SK-N-SH (cell line): ENCODE data around the gene TMCC3. TPM values are rescaled to one million over a fixed set of nuclear protein-coding genes. Genes with fewer than 3 reads are reported as not detected.

Source experiments
- CTCF ChIA-PET: fragments of 300-600, 350-600 bp; formaldehyde crosslinking; extraction: SDS; loops from one replicate; lab custom pipeline; 2021; lab: Yijun Ruan, JAX
- POLR2A ChIA-PET: fragments of 350-600 bp; sonication (Branson Sonifier 250); formaldehyde crosslinking; extraction: SDS; loops from one replicate; lab custom pipeline; 2020; ENCODE audit warnings: antibody characterized with exemption, inconsistent platforms; lab: Yijun Ruan, JAX
- DNase-seq: peaks from one replicate; pipeline ENCODE4 v3.0.0; 2012
- H2AFZ ChIP-seq: fragments of 200-600 bp; sonication (generic); 2 replicates; pipeline ENCODE4 v1.8.1; 2016; ENCODE audit warnings: antibody characterized with exemption, mild to moderate bottlenecking, low read depth
- H3F3A ChIP-seq: fragments of 200-600 bp; sonication (generic); replicated peaks from 2 replicates; pipeline ENCODE3; 2016; ENCODE audit warnings: antibody characterized with exemption, mild to moderate bottlenecking; ENCODE audit not compliant: insufficient read depth
- H3K27ac ChIP-seq, 2 experiments: fragments of 200-500 bp in 1 of 2; fragments of 200-600 bp in 1 of 2; sonication (Bioruptor generic) in 1 of 2; sonication (generic), shearing (Covaris generic) in 1 of 2; 2 replicates each; pipeline versions ENCODE4 v1.5.1 to v1.6.1; 2014 to 2016; ENCODE audit warnings: low read depth in 2 of 2, inconsistent platforms in 1 of 2, low read length in 1 of 2, mild to moderate bottlenecking in 1 of 2, mixed read lengths in 1 of 2
- H3K27me3 ChIP-seq: fragments of 200-600 bp; sonication (generic), shearing (Covaris generic); 2 replicates; pipeline ENCODE4 v1.6.1; 2016; ENCODE audit warnings: mixed run types; ENCODE audit not compliant: insufficient read depth
- H3K36me3 ChIP-seq, 2 experiments: fragments of 200-500 bp in 1 of 2; fragments of 200-600 bp in 1 of 2; sonication (Bioruptor generic) in 1 of 2; sonication (generic) in 1 of 2; replicated peaks in 1 of 2; 2 replicates each; pipeline versions ENCODE3 to v1.5.1; 2014 to 2016; ENCODE audit warnings: low read length in 1 of 2, mild to moderate bottlenecking in 1 of 2; ENCODE audit not compliant: insufficient read depth in 2 of 2, control insufficient read depth in 1 of 2
- H3K4me1 ChIP-seq, 2 experiments: fragments of 200-500 bp in 1 of 2; fragments of 200-600 bp in 1 of 2; sonication (Bioruptor generic) in 1 of 2; sonication (generic), shearing (Covaris generic) in 1 of 2; 2 replicates each; pipeline versions ENCODE4 v1.5.1 to v1.6.1; 2014 to 2016; ENCODE audit warnings: low read depth in 1 of 2, low read length in 1 of 2, mixed run types in 1 of 2; ENCODE audit not compliant: insufficient read depth in 2 of 2, control insufficient read depth in 1 of 2
- H3K4me2 ChIP-seq: fragments of 200-600 bp; sonication (generic), shearing (Covaris generic); 2 replicates; pipeline ENCODE4 v1.6.1; 2017; ENCODE audit warnings: mixed run types
- H3K4me3 ChIP-seq, 2 experiments: fragments of 200-500 bp in 1 of 2; fragments of 200-600 bp in 1 of 2; sonication (Bioruptor generic) in 1 of 2; sonication (generic), shearing (Covaris generic) in 1 of 2; 2 replicates each; pipeline versions ENCODE4 v1.5.1 to v1.8.1; 2014 to 2016; ENCODE audit warnings: low read depth in 2 of 2, inconsistent platforms in 1 of 2, low read length in 1 of 2, mild to moderate bottlenecking in 1 of 2, mixed read lengths in 1 of 2, moderate library complexity in 1 of 2
- H3K79me2 ChIP-seq: fragments of 200-600 bp; sonication (generic); 2 replicates; pipeline ENCODE4 v1.8.1; 2017; ENCODE audit warnings: mild to moderate bottlenecking; ENCODE audit not compliant: insufficient read depth
- H3K9ac ChIP-seq: fragments of 200-600 bp; sonication (generic); 2 replicates; pipeline ENCODE4 v1.6.1; 2017; ENCODE audit warnings: mixed run types
- H3K9me2 ChIP-seq: fragments of 200-600 bp; sonication (generic); 2 replicates; pipeline ENCODE4 v1.6.1; 2017; ENCODE audit warnings: mixed run types
- H3K9me3 ChIP-seq: fragments of 200-600 bp; sonication (generic); 2 replicates; pipeline ENCODE4 v1.6.1; 2017; ENCODE audit warnings: mixed run types, mild to moderate bottlenecking, moderate library complexity
- H4K20me1 ChIP-seq: fragments of 200-600 bp; sonication (generic); 2 replicates; pipeline ENCODE4 v1.6.1; 2017; ENCODE audit warnings: mild to moderate bottlenecking, mixed run types; ENCODE audit not compliant: insufficient read depth
- FOXM1 ChIP-seq: IDR thresholded peaks from 2 replicates; pipeline ENCODE4 v1.4.0; 2012; ENCODE audit warnings: low read depth, mild to moderate bottlenecking
- GABPA ChIP-seq: IDR thresholded peaks from 2 replicates; pipeline ENCODE4 v1.4.0; 2012; ENCODE audit warnings: low read depth, mild to moderate bottlenecking
- MEF2A ChIP-seq: IDR thresholded peaks from 2 replicates; pipeline ENCODE4 v1.4.0; 2012; ENCODE audit warnings: low read depth, borderline replicate concordance
- MXI1 ChIP-seq: IDR thresholded peaks from 2 replicates; pipeline ENCODE4 v1.6.1; 2012; ENCODE audit warnings: mild to moderate bottlenecking, low read depth, low read length, improper control_type of control experiment
- NRF1 ChIP-seq: IDR thresholded peaks from 2 replicates; pipeline ENCODE4 v1.6.1; 2012; ENCODE audit warnings: low read depth, mild to moderate bottlenecking, low read length
- RAD21 ChIP-seq: IDR thresholded peaks from 2 replicates; pipeline ENCODE4 v1.6.1; 2012; ENCODE audit warnings: mild to moderate bottlenecking, low read length
- REST ChIP-seq: IDR thresholded peaks from 2 replicates; pipeline ENCODE4 v1.6.1; 2012; ENCODE audit warnings: mild to moderate bottlenecking, low read depth, low read length, moderate library complexity
- RFX5 ChIP-seq: IDR thresholded peaks from 2 replicates; pipeline ENCODE4 v1.6.1; 2012; ENCODE audit warnings: mild to moderate bottlenecking, improper control_type of control experiment, low read length
- RXRA ChIP-seq: IDR thresholded peaks from 2 replicates; pipeline ENCODE4 v1.4.0; 2012; ENCODE audit warnings: low read depth, mild to moderate bottlenecking, borderline replicate concordance
- TAF1 ChIP-seq: IDR thresholded peaks from 2 replicates; pipeline ENCODE4 v1.6.1; 2012; ENCODE audit warnings: low read depth, mild to moderate bottlenecking, low read length, moderate library complexity, borderline replicate concordance
- TCF12 ChIP-seq: IDR thresholded peaks from 2 replicates; pipeline ENCODE4 v1.4.0; 2012
- TEAD4 ChIP-seq: IDR thresholded peaks from 2 replicates; pipeline ENCODE4 v1.4.0; 2012; ENCODE audit warnings: mild to moderate bottlenecking, borderline replicate concordance; ENCODE audit not compliant: insufficient read depth
- USF1 ChIP-seq: IDR thresholded peaks from 2 replicates; pipeline ENCODE4 v1.4.0; 2012; ENCODE audit warnings: low read depth, borderline replicate concordance
- WGBS: methylation state at CpG from one replicate; pipeline ENCODE4 v1.1.6; 2017; ENCODE audit warnings: low lambda C conversion rate; 5-methylcytosine and 5-hydroxymethylcytosine counted together
- polyA plus RNA-seq, 3 experiments: library from polyadenylated mRNA; depleted of rRNA; stranded (reverse); fragments of >200 nt; gene quantifications; 2 replicates each; pipeline ENCODE4 v1.2.3, GENCODE V29; 2012
- TF ChIP-seq, protein P1 (sequence below): IDR thresholded peaks from 2 replicates; pipeline ENCODE4 v1.4.0; 2012; ENCODE audit warnings: low read depth
- TF ChIP-seq, protein P2 (sequence below): fragments of 200-600 bp; sonication (generic); IDR thresholded peaks from 2 replicates; pipeline ENCODE4 v1.6.1; 2017; ENCODE audit warnings: antibody characterized with exemption, mild to moderate bottlenecking, moderate library complexity

The TMCC3 gene
- polyA plus RNA-seq, 1 of the 3 experiments (the other 2 are of a cell fraction), result 0.53 TPM

GRCh38 chr12:94674051-94674451 lies 23.7 kb upstream of the TMCC3 start:
- ChIA-PET POLR2A (no interaction called here), CTCF (interaction anchor here (1.1 kb wide), 1 partner anchor 10 kb away, joined by 3 read pairs; no protein-coding TSS in a partner anchor)
- Histone ChIP-seq H3K27ac (no peak overlapping the region), H3K4me1 (no peaks in the 10 kb centered on the region; a peak in 1 of 4 replicates), H4K20me1 (no peaks in the 10 kb centered on the region), H3K9me3 (no peaks in the 10 kb centered on the region), H3K4me3 (no peak overlapping the region), H3K79me2 (no peaks in the 10 kb centered on the region), H3F3A (no peaks in the 10 kb centered on the region), H2AFZ (no peak overlapping the region), H3K36me3 (no peaks in the 10 kb centered on the region), H3K4me2 (no peak overlapping the region), H3K9ac (no peak overlapping the region), H3K27me3 (no peaks in the 10 kb centered on the region), H3K9me2 (no peaks in the 10 kb centered on the region)
- no peak for DNase-seq
- no peak for TF ChIP-seq RAD21
- TF ChIP-seq REST, result no peak
- TF ChIP-seq, protein P1, sequence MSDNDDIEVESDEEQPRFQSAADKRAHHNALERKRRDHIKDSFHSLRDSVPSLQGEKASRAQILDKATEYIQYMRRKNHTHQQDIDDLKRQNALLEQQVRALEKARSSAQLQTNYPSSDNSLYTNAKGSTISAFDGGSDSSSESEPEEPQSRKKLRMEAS, result no peak
- no peak for TF ChIP-seq TEAD4
- TF ChIP-seq FOXM1, result no peak
- TF ChIP-seq NRF1, result no peak
- TF ChIP-seq GABPA, result no peak
- TF ChIP-seq TAF1, result no peak
- TF ChIP-seq RXRA, result no peak
- TF ChIP-seq TCF12, result no peak
- no peak for TF ChIP-seq USF1
- TF ChIP-seq RFX5, result no peak
- WGBS, result 18% methylated on average over 2 of the region's 2 CpGs

- H3K9me2 ChIP-seq, result no peaks in the 10 kb centered on the region
- H3K4me2 ChIP-seq, result no peak overlapping the region
- WGBS, result 51% methylated on average over 4 of the region's 4 CpGs
- H3K9ac ChIP-seq, result no peak overlapping the region
- H3F3A ChIP-seq, result no peaks in the 10 kb centered on the region
- no peaks in the 10 kb centered on the region for H3K9me3 ChIP-seq
- ChIA-PET CTCF (interaction anchor here (1.0 to 1.1 kb wide), 2 partner anchors 10 kb away, joined by 3 to 4 read pairs; no protein-coding TSS in a partner anchor), POLR2A (no interaction called here)
- H3K4me3 ChIP-seq, result no peak overlapping the region
- no peaks in the 10 kb centered on the region for H3K79me2 ChIP-seq
- H3K27ac ChIP-seq, result no peak overlapping the region
- DNase-seq, result no peak
- no peaks in the 10 kb centered on the region for H4K20me1 ChIP-seq
- TF ChIP-seq NRF1, result no peak
- TF ChIP-seq USF1, result no peak
- TF ChIP-seq RFX5, result no peak
- TF ChIP-seq, protein P2, sequence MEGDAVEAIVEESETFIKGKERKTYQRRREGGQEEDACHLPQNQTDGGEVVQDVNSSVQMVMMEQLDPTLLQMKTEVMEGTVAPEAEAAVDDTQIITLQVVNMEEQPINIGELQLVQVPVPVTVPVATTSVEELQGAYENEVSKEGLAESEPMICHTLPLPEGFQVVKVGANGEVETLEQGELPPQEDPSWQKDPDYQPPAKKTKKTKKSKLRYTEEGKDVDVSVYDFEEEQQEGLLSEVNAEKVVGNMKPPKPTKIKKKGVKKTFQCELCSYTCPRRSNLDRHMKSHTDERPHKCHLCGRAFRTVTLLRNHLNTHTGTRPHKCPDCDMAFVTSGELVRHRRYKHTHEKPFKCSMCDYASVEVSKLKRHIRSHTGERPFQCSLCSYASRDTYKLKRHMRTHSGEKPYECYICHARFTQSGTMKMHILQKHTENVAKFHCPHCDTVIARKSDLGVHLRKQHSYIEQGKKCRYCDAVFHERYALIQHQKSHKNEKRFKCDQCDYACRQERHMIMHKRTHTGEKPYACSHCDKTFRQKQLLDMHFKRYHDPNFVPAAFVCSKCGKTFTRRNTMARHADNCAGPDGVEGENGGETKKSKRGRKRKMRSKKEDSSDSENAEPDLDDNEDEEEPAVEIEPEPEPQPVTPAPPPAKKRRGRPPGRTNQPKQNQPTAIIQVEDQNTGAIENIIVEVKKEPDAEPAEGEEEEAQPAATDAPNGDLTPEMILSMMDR, result no peak
- TF ChIP-seq GABPA, result no peak
- no peak for TF ChIP-seq MXI1
- no peak for TF ChIP-seq MEF2A
- no peak for TF ChIP-seq REST
- TF ChIP-seq TEAD4, result no peak
- TF ChIP-seq, protein P1, result no peak
- no peak overlapping the region for H2AFZ ChIP-seq
- H3K36me3 ChIP-seq, result no peaks in the 10 kb centered on the region
- no peaks in the 10 kb centered on the region; a peak in 1 of 4 replicates for H3K4me1 ChIP-seq
- no peaks in the 10 kb centered on the region for H3K27me3 ChIP-seq
These were observed 23.1 kb upstream of the TMCC3 start for GRCh38 chr12:94673496-94673895.
